Muscle of back (tissue), 13 donors: ENCODE measurements around the gene OR2T5. TPM values are rescaled to one million over a fixed set of nuclear protein-coding genes. Genes with fewer than 3 reads are reported as not detected.
"Not testable (repeated sequence)": the region's sequence is repeated elsewhere in the genome, so short reads cannot be mapped to it uniquely, and the experiment has no call there.

ENCODE experiments used
- DNase-seq, 3 donors: peaks; one replicate each; pipeline versions ENCODE4 v3.0.0 to v3.0.0-alpha.2; 2013
- long read RNA-seq, 9 donors: transcript quantifications; one replicate each; lab custom pipeline, GENCODE V29; 2026
- polyA plus RNA-seq, 10 donors: library from polyadenylated mRNA; unstranded; fragments of 120-200 nt; gene quantifications; one replicate each; pipeline ENCODE4 v1.2.1, GENCODE V29; 2013; ENCODE audit not compliant: insufficient read length in 10 of 10

Gene OR2T5, protein sequence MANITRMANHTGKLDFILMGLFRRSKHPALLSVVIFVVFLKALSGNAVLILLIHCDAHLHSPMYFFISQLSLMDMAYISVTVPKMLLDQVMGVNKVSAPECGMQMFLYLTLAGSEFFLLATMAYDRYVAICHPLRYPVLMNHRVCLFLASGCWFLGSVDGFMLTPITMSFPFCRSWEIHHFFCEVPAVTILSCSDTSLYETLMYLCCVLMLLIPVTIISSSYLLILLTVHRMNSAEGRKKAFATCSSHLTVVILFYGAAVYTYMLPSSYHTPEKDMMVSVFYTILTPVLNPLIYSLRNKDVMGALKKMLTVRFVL
- not detected for polyA plus RNA-seq
- long read RNA-seq, donor 1: 0 reads
- long read RNA-seq, donor 2: 0 reads
- long read RNA-seq, donor 3: 0 reads
- long read RNA-seq, donor 4: 0 reads
- long read RNA-seq, donor 5: 0 reads
- long read RNA-seq, donor 6: 0 reads
- long read RNA-seq, donor 7: 0 reads
- long read RNA-seq, donor 8: 0 reads
- long read RNA-seq, donor 9: 0 reads

DNA sequence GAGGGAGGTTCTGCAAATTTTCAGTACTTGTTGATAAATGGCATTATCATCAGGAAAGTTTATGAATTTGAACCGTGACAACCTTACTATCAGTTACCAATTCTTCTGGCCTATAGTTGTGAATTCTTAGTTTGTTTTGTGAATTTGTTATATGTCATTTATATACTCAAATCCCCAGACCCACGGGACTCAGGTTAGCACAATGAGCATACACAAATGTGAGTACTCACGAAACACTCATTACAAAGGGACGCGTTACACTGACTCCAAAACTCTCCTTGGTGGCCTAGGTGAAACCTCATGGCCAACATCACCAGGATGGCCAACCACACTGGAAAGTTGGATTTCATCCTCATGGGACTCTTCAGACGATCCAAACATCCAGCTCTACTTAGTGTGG is at the start of gene OR2T5:
Gene OR2T5 (plus strand): TSS at position 301 of the 400 bp plus-strand sequence. CDS start 0 bp downstream, at position 301.
- DNase-seq: not testable (repeated sequence)

DNA sequence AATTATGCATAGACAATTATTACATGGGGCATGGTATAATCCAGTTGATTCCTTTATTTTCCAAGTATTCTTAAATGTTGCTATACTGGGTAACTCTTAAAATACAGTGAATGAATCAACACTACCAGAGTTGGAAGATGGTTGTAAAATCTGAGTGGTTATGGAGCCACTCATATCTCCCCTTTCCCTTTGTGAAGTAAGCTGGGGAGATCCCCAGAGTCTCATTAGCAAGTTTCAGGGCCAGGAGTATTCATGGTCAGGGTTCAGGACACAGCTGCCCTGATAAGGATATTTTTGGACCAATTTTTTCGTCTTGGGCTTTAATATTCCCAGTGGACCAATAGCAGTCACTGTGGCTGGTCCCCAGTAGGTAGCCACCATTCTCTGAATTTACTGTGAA is 49.7 kb upstream of the OR2T5 start:
- not testable (repeated sequence) for DNase-seq

DNA sequence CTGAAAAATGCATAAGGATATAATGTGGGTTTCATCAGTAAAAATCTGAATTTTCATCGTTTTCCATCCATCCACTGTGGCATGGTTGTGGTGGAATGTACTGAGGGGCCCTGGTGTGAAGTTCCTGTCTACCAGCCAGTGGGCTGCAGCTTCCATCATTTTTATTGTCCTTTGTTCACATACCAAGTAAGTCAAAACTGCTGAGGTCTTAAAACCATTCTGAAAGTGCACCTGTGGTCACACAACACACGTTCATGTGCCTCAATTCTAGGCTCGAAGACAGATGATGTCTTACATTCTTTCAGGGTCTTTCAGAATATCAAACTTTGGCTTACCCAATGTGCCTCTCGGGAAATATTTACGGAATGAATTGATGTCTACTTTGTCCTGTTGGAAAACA is 49.1 kb upstream of the OR2T5 start:
- DNase-seq: not testable (repeated sequence)

DNA sequence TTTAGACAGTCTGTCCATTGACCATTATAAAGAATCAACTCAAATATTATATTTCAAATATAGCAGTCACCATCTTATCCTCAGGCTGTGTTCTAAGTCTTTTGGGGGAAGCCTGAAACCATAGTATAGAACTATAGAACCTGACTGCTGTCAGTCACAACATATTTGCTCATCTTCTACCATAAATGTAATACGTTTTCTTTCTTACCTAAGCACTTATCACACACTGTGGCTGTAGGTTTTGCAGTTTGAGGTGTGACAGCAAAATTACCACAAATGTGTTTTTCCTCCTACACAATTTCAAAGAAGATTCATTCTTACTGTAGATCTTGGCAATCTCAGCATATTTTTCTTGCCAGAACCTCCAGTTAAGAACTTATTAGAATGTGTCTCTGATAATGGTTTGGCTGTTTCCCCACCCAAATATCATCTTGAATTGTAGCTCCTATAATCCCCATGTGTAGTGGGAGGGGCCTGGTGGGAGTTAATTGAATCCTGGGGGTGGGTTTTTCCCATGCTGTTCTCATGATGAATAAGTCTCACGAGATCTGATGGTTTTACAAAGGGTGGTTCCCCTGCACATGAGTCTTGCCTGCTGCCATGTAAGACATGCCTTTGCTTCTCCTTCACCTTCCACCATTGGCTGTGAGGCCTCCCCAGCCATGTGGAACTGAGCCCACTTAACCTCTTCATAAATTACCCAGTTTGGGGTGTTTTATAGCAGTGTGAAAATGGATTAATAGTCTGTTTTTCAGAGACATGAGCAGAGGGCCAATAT is 45.7 kb upstream of the OR2T5 start:
- not testable (repeated sequence) for DNase-seq

DNA sequence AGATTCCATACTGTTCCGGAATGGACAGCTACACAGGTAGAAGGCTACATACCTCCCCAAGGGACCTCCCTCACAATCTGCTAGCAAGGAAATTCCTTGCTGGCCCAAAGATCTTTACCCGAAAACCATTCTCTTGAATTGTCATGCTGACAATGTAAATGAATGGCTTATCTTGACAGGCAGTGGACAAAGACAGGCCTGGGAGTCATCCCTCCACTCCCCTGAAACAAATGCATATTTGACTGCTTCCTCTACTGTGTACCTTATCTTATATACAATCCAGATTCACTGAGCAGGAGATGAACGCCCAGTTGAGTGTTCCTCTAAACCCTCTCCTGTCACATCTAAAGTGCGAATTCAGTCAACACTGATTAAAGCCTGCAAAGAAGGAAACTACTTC is 43.8 kb upstream of the OR2T5 start:
- DNase-seq: not testable (repeated sequence)

DNA sequence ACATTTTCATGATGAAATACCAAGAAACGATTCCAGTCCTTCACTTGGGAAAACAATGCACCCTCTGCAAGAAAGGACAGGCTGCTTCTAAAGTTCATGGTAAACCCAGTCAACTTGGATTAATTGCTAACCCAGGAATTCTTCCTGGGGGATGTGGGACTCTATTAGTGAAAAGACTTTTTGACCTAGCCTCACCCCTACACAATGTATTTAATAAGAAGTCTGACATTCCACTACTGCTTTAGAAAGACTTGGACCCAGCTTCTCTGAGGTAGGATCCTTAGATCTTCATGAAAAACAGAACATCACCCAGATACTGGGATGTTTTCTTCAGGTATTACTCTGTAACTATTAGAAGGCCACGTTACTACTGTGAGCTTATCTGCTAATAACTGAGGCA is 43.0 kb upstream of the OR2T5 start, which contains the start of gene OR2T2:
Gene OR2T2 (plus strand): TSS at position 239 of the 400 bp plus-strand sequence. CDS start 7,161 bp downstream, outside the sequence.
- DNase-seq: not testable (repeated sequence)

DNA sequence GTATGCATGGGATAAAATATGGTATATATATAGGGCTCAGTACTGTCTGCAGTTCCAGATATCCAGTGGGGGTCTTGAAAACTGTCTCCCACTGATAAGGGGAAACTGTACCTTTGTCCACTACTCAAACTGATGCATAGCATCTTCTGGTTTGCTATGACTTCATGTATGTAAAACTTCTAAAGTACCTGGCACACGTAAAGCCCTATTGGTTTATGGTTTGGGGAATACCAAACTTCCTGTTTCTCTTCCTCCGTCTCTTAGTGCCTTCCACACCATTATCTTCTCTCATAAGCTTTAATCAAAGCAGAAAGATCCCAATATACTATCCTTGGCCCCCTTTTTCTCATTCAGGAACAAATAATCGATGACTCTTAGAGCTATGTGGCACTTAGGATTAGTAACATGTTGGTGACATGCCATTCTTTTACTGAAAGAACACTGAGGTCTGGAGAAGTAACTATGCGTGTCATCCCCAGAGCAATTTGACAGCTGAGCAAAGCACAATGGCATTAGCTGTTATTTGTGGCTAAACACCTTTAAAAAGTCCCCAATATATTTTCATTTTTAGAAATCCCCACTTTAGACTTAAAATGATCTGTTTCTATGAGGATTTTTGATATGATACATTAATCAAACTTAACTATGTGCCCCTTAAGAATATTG is 39.8 kb upstream of the OR2T5 start:
- DNase-seq: not testable (repeated sequence)

DNA sequence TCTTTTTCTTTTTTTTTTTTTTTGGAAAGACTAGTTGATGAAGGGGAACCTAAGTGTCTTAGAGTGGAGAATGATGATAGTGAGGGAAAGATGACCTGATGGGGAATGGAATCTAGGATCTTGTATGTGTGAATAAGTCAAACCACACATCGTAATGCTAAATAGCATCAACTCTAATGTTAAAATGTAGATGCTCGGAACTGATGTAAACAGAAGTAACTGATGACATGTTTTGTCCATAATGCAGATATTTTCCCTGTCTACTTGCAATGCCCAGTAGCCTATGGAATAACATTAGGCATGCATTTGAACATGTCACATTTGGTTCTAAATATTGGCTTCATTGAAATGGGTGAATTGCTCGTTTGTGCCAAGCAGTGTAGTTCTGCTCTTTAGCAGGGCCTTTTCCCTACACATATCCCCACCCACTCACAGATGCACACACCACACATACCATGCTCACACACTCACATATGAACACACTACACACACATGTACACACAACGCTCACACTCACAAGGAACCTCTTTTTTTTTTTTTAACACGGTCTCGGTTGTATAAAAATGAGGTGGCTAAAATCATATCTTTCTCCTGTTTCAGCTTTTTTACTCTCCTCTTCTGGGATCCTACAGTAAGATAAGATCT is 38.4 kb upstream of the OR2T5 start:
- DNase-seq: not testable (repeated sequence)

DNA sequence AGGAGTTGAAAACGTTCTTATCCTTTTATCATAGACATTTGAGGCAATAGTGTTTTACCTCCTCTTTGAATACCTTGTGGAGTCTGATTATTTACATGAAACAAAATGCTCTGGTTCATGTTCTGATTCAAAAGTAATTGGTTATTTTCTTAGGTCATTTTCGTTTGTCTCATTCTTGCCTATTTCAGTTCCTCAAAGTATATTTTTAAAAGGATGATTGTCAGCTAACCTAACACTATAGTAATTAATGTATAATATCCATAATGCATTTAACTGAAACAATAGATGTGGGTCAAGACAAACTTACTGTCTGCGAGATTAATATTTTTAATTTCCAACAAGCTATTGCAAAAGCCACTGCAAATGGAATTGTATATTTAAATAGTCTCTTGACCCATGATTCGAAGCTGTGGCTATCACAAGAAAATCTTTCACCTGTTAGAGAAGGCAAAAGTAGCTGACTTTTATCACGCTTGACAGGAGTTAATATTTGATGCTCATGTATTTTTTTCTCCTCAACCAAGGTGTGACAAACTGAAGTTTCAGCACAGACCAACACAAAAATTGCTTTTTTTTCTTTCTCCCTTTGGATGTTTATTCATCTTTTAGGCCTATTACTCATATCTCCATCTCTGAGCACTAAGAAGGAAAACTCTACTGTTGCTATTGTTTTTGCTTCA is 37.8 kb upstream of the OR2T5 start:
- not testable (repeated sequence) for DNase-seq

DNA sequence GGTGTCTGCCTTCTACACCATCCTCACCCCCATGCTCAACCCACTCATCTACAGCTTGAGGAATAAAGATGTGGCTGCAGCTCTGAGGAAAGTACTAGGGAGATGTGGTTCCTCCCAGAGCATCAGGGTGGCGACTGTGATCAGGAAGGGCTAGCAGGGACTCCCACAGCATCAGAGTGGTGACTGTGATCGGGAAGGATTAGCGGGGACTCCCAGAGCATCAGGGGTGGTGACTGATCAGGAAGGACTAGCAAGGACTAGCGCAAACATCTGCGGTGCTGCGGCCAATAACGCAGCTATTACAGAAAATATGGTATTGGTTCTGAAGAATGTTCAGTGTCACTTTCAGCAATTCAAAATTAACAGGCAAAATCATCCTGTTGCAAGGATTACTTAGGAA is 34.8 kb upstream of the OR2T5 start:
- DNase-seq: not testable (repeated sequence)

DNA sequence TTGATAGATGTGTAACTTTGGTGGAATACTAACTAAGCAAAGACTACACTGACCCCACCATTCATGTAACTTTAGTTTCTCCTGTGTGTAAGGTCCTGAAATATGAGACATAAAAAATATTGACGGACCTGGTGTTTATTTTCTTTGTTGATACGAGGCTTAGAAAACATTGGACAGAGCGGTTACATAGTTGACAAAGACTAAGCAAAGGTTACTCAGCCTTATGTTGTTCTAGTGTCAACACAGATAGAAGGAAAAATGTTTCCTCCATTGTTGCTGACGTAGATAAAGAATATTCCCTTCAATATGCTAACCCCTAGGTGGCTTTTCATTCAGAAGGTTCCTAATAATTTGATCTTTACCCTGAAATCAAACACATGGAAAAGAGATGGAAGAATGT is 33.3 kb upstream of the OR2T5 start:
- DNase-seq: not testable (repeated sequence)

DNA sequence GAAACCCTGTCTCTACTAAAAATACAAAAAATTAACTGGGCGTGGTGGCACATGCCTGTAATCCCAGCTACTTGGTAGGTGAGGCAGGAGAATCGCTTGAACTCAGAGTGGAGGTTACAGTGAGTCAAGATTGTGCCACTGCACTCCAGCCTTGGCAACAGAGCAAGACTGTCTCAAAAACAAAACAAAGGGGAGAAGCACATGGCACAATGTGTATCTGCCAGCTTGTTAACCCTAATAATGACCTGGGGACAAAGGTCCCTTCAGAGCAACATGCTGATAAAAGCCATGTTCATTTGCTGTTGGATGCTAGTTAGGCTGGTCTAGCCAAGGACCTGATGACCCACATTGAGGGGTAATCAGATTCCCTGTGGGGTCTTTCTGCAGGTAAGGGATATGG is 31.8 kb upstream of the OR2T5 start:
- not testable (repeated sequence) for DNase-seq

DNA sequence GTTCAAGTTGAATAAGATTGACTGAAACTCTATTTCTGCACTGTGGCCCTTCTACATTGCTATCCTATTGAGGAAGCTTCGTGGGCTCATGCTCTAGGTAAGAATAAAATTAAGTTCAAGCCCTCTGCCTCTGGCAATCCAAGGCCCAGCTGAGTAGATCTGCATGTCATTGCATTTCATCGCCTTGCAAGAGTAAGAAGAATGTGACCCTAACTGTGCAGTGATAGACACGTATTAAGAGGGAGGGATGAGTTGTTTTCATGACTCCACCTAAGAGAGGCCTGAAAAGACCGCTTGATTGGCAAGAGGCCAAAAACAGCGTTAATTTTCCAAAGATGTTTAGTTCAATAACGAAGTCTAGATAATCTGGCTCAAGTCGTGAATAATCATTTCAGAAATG is 29.3 kb upstream of the OR2T5 start:
- DNase-seq: not testable (repeated sequence)

DNA sequence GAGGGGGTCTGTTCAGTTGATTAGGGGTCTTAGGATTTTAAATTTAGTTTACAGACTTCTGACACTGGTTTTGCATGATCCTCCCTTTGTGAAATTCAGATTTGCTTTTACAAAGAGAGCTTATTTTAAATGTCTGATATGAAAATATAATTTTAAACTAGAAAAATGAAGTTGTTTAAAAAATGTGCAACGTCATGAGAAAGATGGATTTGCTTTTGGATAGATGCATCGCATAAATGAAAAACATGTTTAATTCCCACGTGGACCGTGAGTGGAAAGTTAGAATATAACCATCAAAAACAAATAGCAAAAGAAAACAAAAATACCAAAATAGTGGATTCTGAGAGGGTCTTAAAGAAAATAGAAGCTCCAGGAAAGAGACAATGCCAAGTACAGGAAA is 17.2 kb upstream of the OR2T5 start:
- no peak for DNase-seq

DNA sequence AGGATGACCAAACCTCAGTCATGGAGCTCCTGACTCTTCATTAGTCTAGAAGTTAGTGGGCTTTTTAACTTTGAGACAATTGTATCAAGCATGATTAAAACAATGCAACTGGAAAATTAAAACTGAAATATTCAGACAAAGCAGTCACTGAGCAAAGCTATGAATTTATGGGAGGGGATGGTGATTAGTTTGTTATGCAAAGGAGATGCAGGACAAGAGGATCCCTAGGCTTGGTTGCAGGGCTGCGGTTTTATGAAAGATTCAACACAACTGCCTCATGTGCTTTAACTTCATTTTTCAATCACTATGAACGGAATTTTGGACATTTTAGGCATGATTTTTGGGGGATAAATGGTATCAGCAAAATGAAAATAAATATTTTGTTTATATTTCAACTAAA is 16.3 kb upstream of the OR2T5 start:
- not testable (repeated sequence) for DNase-seq

DNA sequence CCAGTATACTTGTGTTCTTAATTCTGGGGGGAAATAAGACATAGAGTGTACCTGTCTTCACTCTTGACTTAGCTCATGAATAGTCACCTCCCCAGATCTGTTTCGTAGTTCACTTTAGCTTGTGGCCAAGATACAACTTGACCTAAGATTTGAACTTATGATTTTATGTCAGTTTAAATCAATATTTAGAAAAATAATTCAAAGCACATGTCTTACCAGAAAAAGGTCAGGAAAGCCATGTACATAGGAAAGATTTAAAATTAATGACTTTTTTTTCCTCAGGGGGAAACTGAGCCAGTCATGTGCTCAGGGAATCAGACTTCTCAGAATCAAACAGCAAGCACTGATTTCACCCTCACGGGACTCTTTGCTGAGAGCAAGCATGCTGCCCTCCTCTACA is 15.3 kb upstream of the OR2T5 start, which contains the start of gene OR2T3:
Gene OR2T3 (plus strand): TSS at position 301 of the 400 bp plus-strand sequence. CDS start 0 bp downstream, at position 301.
- not testable (repeated sequence) for DNase-seq

DNA sequence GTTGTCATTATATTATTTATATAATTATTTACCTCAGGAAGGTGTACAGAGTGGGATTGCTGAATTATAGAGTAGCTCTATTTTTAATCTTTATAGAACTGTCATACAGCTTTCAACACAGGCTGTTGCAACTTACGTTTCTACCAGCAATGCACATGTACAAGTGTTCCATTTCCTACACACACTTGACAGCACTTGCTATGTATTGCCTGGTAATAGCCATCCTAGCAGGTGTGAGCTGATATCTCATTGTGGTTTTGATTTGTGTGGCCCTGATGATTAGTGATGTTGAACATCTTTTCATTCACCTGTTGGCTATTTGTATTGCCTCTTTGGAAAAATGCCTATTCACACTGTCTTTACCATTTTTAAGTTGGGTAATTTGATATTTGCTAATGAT is 12.7 kb upstream of the OR2T5 start:
- not testable (repeated sequence) for DNase-seq

DNA sequence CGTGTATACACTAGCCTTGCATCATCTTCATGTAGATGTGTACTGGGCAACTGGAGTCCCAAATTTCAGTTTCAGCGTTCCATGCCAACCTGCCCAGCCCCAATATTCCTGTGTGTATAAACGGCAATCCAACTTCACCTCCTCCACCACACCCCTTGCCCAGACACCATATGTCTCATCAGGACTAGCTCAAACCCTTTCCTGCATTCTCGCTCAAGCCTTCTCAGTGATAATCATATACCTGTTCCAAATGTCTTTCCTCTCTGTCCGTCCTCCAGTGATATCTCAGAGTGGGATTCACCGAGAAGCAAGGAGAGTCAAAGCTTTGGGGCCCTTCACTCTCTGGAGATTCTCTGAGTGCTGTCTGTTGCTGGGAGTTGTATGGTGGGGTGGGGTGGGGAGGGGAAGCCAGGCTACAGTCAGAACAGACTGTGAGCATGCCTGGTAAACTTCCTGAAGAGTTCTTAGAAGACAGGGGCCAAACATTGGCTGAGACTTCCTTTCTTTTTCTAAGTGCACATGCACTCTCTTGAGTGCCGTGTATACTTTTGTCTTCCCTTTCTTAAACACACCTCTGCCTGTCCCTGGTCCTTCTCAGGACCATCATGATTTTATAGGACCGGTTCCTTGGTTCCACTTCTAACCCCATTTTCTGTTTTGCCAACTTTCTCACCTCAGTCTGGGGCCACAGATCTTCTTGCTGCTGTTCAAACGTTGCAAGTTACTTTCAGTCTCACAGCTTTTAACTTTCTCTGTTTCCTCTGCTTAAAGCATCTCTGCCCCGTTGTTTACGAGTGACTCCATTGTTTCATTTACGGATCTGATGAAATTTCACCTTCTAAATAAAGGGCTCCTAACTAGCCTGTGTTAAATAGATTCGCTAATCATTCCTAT is 6.5 kb upstream of the OR2T5 start:
- DNase-seq: not testable (repeated sequence)

DNA sequence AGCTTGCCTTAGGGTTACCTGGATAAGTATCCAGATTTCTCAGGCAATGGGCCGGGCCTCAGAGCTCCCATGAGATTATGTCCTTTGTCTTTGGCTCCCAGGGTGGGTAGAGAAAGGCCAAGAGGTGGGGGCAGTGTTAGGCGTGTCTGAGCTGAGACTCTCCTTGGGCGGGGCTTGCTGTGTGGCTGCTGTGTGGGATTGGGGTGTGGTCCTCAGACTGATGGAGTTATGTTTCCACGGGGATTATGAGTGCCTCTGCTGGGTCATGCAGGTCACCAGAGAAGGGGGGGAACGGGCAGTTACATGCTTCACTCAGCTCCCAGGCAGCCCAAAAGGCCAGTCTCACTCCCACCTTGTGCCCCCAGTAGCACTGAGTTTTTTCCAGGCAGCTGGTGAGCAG is 8.3 kb downstream of the OR2T5 start:
- DNase-seq: not testable (repeated sequence)
